Measurements from ENCODE around the gene NCAPD2. TPM values are rescaled to one million over a fixed set of nuclear protein-coding genes. Genes with fewer than 3 reads are reported as not detected.
"Not testable (repeated sequence)": the region's sequence is repeated elsewhere in the genome, so short reads cannot be mapped to it uniquely, and the experiment has no call there.

NCAPD2 gene
- total and polyA plus RNA-seq, 10 donors: 12.0 to 49.2 (median 37.2) TPM

- H3K9me3 ChIP-seq; H3K27me3 ChIP-seq (replicated peaks in 1 of 7); H3K4me3 ChIP-seq; intact Hi-C loops (cut with DNase I; ENCODE audit: low total_unique reads); DNase-seq: not testable (repeated sequence)
- Histone ChIP-seq H3K4me1 (peaks cover 21 to 61% (median 40%) of the 10 kb centered on the region in 6 donors), H3K27ac (peak overlapping the region in 3 of 8 donors; percentile 53 to 92 (median 59)), H3K36me3 (peaks cover 0 to 66% (median 50%) of the 10 kb centered on the region in 6 donors)
- WGBS, 5 donors: 62 to 76% (median 70%) methylated on average over 14 of the region's 14 CpGs
- TF ChIP-seq, protein P1, sequence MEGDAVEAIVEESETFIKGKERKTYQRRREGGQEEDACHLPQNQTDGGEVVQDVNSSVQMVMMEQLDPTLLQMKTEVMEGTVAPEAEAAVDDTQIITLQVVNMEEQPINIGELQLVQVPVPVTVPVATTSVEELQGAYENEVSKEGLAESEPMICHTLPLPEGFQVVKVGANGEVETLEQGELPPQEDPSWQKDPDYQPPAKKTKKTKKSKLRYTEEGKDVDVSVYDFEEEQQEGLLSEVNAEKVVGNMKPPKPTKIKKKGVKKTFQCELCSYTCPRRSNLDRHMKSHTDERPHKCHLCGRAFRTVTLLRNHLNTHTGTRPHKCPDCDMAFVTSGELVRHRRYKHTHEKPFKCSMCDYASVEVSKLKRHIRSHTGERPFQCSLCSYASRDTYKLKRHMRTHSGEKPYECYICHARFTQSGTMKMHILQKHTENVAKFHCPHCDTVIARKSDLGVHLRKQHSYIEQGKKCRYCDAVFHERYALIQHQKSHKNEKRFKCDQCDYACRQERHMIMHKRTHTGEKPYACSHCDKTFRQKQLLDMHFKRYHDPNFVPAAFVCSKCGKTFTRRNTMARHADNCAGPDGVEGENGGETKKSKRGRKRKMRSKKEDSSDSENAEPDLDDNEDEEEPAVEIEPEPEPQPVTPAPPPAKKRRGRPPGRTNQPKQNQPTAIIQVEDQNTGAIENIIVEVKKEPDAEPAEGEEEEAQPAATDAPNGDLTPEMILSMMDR (IDR thresholded peaks at IDR 0.05 in 8 of 11, conservative IDR thresholded peaks at IDR 0.05 in 3 of 11): peak in 10 of 11 experiments; percentile 6 to 61 (median 36)
Observed at GRCh38 chr12:6558014-6558760, 64.3 kb downstream of the NCAPD2 start.

- peaks cover 0 to 77% (median 58%) of the 10 kb centered on the region in 6 donors for H3K36me3 ChIP-seq
- H3K27ac ChIP-seq: no peak overlapping the region
- no peaks in the 10 kb centered on the region for H3K9me3 ChIP-seq
- peaks cover 7 to 59% (median 31%) of the 10 kb centered on the region in 6 donors for H3K4me1 ChIP-seq
- WGBS, 5 donors: 89 to 100% (median 92%) methylated on average over 1 of the region's 1 CpG
- TF ChIP-seq, protein P1 (IDR thresholded peaks at IDR 0.05 in 8 of 11, conservative IDR thresholded peaks at IDR 0.05 in 3 of 11): no peak
- no peak for TF ChIP-seq POLR2AphosphoS5 (IDR thresholded peaks at IDR 0.05)
- TF ChIP-seq POLR2A (IDR thresholded peaks at IDR 0.05): no peak
- no peak overlapping the region for H3K4me3 ChIP-seq
- intact Hi-C loops (cut with DNase I; ENCODE audit: low total_unique reads): no loop called here
- H3K27me3 ChIP-seq (replicated peaks in 1 of 7): no peaks in the 10 kb centered on the region
- DNase-seq: no peak
Observed at GRCh38 chr12:6559500-6559899, 65.6 kb downstream of the NCAPD2 start.

- no peak overlapping the region for H3K27ac ChIP-seq
- peaks cover 6 to 57% (median 23%) of the 10 kb centered on the region in 6 donors for H3K4me1 ChIP-seq
- no peaks in the 10 kb centered on the region for H3K27me3 ChIP-seq (replicated peaks in 1 of 7)
- peaks cover 0 to 89% (median 67%) of the 10 kb centered on the region in 6 donors for H3K36me3 ChIP-seq
- intact Hi-C loops (cut with DNase I; ENCODE audit: low total_unique reads): loop anchor here (10.0 kb wide), 1 partner anchor 294 kb away; the partner anchor contains the start of genes CDCA3 and USP5
- H3K4me3 ChIP-seq: no peak overlapping the region
- H3K9me3 ChIP-seq: no peaks in the 10 kb centered on the region
- 88 to 92% (median 91%) methylated on average over 13 of the region's 13 CpGs for WGBS, 5 donors
- TF ChIP-seq, protein P1 (IDR thresholded peaks at IDR 0.05 in 8 of 11, conservative IDR thresholded peaks at IDR 0.05 in 3 of 11): no peak
- TF ChIP-seq POLR2A (IDR thresholded peaks at IDR 0.05): no peak
- TF ChIP-seq POLR2AphosphoS5 (IDR thresholded peaks at IDR 0.05): no peak
- peak; percentile 54 for DNase-seq
Observed at GRCh38 chr12:6560501-6561205, 66.8 kb downstream of the NCAPD2 start.

- Histone ChIP-seq H3K27ac (no peak overlapping the region), H3K27me3 (replicated peaks in 1 of 7) (no peaks in the 10 kb centered on the region), H3K36me3 (peaks cover 0 to 87% (median 73%) of the 10 kb centered on the region in 6 donors), H3K4me1 (peaks cover 5 to 57% (median 23%) of the 10 kb centered on the region in 6 donors), H3K4me3 (no peak overlapping the region), H3K9me3 (no peaks in the 10 kb centered on the region)
- WGBS, 5 donors: 90 to 98% (median 96%) methylated on average over 10 of the region's 10 CpGs
- intact Hi-C loops (cut with DNase I; ENCODE audit: low total_unique reads): loop anchor here (10.0 kb wide), 1 partner anchor 292 kb away; the partner anchor contains the start of genes CDCA3 and USP5
- no peak for TF ChIP-seq POLR2A (IDR thresholded peaks at IDR 0.05)
- TF ChIP-seq POLR2AphosphoS5 (IDR thresholded peaks at IDR 0.05): no peak
- TF ChIP-seq, protein P1 (IDR thresholded peaks at IDR 0.05 in 8 of 11, conservative IDR thresholded peaks at IDR 0.05 in 3 of 11): no peak
- DNase-seq: peak; percentile 33
Observed at GRCh38 chr12:6562881-6563280, 69.0 kb downstream of the NCAPD2 start.

Data from spleen (tissue), 11 donors.